GM19395 (cell line): Measurements from ENCODE around the gene ZHX3.

ENCODE experiments used
- ATAC-seq: cut with Tn5 transposase; IDR thresholded peaks from one replicate; pipeline ENCODE4 v1.9.1; 2021; ENCODE audit warnings: mild to moderate bottlenecking, moderate library complexity; ENCODE audit not compliant: unreplicated experiment

Gene ZHX3

GRCh38 chr20:41173791-41174341, 143.7 kb downstream of the ZHX3 start:
- ATAC-seq, result no peak

- no peak for ATAC-seq
Measured at GRCh38 chr20:41173161-41173721, 144.3 kb downstream of the ZHX3 start.

- ATAC-seq, result no peak
Measured at GRCh38 chr20:41172296-41173140, 145.0 kb downstream of the ZHX3 start.

DNA sequence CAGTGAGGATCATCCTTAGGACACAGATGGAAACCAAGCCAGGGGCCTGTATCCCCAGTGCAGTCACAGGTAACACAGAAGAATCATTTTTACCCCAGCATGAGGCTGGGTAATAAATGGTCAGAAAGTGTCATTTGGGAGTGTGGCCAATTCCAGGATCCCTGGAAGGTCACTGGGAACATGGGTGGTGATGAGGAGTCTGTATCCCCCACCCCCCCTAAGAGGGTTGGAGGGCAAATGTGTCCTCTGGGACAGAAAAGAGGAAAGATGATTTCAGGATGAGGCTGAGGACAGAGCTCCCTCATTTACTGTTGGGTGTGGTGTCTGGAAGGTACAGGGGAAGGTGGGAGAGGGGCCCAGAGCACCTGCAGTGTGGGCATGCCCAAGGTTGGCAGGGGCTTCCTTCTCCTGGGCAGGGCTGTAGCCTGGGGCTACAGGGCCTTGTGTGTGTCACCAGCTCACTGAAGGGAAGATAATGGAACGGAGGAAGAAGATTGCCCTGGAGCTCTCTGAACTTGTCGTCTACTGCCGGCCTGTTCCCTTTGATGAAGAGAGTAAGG, 145.7 kb downstream of the ZHX3 start:
- no peak for ATAC-seq

DNA sequence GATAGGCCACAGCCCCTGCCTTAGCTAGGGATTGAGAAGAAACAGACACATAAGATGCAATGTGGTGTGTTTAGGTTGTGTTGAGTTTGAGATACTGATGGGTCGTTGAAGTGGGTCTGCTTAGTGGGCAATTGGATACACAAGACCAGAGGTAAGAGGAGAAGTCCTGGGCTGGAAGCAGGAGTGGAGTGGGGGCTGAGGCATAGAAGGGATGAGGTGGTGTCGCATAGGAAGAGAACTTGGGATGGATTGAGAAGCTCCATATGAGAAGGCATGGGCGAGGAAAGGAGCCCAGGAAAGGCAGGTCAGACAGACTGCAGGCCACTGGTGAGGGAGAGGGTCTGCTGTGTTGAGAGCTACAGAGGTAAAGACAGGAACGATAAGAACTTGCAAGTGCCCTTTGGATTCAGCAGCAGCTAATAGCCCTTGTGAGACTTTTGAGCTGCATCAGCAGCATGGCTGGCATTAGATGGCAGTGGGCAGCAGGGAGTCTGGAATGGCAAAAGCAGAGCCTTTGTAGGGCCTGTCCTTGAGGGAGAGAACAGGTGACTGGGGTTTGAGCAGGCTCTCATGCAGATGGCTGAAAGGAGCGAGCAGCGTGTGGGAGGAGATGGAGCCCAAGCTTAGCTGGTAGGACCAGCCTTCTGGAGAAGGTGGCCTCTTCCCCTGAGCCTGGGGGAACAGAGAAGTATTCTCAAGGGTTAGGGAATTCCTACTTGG, 147.0 kb downstream of the ZHX3 start:
- ATAC-seq, result no peak

- no peak for ATAC-seq
Measured at GRCh38 chr20:41169791-41170351, 147.7 kb downstream of the ZHX3 start.

- ATAC-seq, result no peak
Measured at GRCh38 chr20:41169162-41169690, 148.3 kb downstream of the ZHX3 start.

DNA sequence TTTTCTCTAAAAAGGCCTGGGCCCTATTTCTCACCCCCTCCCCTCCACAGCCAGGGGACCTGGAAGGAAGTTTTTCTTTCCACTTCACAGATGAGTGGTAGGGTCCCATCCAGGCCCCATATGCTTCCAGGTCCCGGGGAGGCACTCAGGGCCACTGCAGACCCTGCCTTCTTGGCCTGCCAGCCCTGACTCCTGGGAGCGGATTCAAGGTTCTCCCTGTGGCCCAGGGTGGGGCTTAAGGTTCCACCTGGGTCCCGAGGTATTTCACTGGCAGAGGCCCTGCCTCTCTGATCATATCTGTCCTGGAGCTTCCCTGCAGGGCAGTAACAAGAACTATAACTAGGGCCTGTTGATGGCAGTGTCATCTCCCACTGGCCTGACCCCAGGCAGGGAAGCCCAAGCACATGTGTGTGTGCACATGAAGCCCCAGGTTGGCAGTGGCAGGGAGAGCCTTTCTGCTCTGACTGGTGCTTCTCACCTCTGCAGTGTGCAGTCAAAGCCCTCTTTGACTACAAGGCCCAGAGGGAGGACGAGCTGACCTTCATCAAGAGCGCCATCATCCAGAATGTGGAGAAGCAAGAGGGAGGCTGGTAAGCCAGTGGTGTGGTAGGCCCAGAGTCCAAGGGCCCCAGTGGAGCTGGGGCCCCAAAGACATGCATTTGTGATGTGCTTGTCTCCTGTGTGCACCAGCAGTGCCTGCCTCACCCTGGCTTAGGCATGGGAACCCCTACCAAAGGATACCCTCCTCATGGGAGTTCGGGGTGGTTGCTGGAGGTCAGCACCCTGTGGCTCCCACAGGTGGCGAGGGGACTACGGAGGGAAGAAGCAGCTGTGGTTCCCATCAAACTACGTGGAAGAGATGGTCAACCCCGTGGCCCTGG, 149.0 kb downstream of the ZHX3 start:
- no peak for ATAC-seq

DNA sequence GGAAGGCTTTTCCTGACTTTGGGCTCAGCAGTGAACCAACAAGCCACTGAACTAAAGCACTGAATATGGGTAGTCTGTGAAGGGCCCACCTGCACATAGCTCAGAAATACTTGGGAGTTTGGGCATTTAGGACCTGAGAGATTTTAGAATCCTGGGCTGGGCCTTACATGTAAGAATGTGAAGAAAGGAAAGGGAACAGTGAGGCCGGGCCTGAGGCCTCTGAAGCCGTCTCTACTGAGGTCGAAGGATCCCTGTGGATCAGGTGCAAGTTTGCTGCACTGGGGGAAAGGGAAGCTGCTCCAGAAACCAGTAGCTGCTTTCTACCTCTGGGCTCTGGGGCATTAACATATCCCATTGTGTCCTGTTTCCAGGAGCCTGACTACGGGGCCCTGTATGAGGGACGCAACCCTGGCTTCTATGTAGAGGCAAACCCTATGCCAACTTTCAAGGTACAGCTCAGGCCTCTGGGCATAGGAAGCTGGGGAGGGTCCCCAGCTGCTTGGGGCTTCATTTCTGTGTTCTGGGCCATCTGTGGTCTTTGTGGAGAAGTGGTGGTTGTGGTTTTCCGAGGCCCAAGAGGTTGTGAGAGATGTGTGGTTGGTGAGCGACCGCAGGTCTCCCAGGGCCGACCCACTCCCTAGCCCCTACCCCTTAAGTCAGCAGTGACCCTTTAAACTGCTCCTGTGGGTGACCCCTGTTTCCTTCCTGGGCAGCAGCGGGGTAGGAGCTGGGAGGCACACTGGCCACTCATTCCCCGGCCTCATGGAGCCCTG, 149.9 kb downstream of the ZHX3 start:
- ATAC-seq, result peak; percentile 61

GRCh38 chr20:41167118-41167470, 150.4 kb downstream of the ZHX3 start:
- ATAC-seq, result no peak

GRCh38 chr20:41166201-41167117, 151.1 kb downstream of the ZHX3 start:
- ATAC-seq, result no peak

GRCh38 chr20:41165001-41165882, 152.3 kb downstream of the ZHX3 start:
- ATAC-seq, result no peak

DNA sequence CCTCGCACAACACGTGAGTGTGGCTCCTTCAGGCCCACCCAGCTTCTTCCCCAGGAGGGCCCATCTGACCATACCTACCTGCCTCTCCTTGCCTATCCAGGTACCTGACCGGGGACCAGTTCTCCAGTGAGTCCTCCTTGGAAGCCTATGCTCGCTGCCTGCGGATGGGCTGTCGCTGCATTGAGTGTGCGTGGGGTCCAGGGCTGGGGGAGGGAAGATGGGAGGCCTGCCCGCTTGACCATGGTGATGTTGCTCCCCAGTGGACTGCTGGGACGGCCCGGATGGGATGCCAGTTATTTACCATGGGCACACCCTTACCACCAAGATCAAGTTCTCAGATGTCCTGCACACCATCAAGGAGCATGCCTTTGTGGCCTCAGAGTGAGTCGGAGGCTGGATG, 153.7 kb downstream of the ZHX3 start:
- no peak for ATAC-seq

- ATAC-seq, result no peak
Measured at GRCh38 chr20:41162396-41162795, 155.1 kb downstream of the ZHX3 start.

DNA sequence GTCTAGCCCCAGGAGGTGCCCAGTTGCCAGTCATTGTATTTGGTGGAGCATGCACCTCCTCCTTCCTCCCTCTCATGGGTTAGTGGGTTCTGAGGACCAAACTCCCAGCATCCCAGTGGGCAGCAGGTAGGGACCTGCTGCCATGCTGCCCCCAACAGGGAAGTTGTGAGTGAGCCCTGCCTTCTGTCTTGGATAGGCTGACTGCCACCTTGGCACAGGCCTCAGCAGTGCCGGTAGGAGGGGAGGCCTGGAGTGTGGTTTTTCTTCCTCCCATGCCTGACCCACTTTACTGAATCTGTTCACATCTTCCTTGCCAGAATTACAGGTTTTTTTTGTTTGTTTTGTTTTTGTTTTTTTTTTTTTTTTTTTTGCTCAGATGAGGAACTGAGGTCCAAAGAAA, 155.6 kb downstream of the ZHX3 start:
- ATAC-seq, result no peak

DNA sequence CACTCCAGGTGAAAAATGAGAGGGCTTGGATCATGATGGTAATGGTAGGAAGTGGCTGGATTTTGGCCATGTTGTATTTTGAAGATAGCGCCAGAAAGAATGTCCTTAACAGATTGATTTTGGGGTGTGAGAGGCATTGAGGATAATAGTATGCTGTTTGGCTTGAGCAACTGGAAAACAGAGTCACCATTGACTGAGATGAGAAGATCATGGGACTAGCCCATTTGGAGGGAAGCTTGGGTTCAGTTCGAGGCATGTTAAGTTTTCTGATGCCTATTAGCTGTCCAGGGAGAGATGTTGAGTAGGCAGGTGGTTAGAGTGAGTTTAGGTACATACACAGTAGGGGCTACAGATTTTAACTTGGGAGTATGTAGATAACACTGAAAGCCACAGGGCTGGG, 156.8 kb downstream of the ZHX3 start:
- no peak for ATAC-seq

DNA sequence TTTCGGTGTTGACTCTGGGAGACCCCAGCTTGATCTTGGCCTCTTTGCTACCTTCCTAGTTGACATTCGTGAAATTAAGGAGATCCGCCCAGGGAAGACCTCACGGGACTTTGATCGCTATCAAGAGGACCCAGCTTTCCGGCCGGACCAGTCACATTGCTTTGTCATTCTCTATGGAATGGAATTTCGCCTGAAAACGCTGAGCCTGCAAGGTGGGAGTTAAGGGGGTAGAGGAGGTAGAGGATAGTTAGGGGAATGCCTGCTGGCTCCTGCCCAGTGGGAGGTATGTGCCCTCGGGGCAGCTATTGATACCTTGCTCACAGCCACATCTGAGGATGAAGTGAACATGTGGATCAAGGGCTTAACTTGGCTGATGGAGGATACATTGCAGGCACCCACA, 158.0 kb downstream of the ZHX3 start:
- no peak for ATAC-seq
